NCI-H2107 treated with DMSO at 0.1 percent for 48 hours (cell line): ENCODE results near the gene ADD1.

Experiments used
- DNase-seq: peaks from one replicate; lab custom pipeline; 2025; ENCODE audit not compliant: unreplicated experiment; lab: John Stamatoyannopoulos, UW

The ADD1 gene

GRCh38 chr4:2858451-2859217 lies 15.0 kb downstream of the ADD1 start:
- no peak for DNase-seq

- no peak for DNase-seq
Observed at GRCh38 chr4:2859514-2859913, 15.9 kb downstream of the ADD1 start.

GRCh38 chr4:2860391-2861348 lies 17.0 kb downstream of the ADD1 start:
- DNase-seq = no peak

DNA sequence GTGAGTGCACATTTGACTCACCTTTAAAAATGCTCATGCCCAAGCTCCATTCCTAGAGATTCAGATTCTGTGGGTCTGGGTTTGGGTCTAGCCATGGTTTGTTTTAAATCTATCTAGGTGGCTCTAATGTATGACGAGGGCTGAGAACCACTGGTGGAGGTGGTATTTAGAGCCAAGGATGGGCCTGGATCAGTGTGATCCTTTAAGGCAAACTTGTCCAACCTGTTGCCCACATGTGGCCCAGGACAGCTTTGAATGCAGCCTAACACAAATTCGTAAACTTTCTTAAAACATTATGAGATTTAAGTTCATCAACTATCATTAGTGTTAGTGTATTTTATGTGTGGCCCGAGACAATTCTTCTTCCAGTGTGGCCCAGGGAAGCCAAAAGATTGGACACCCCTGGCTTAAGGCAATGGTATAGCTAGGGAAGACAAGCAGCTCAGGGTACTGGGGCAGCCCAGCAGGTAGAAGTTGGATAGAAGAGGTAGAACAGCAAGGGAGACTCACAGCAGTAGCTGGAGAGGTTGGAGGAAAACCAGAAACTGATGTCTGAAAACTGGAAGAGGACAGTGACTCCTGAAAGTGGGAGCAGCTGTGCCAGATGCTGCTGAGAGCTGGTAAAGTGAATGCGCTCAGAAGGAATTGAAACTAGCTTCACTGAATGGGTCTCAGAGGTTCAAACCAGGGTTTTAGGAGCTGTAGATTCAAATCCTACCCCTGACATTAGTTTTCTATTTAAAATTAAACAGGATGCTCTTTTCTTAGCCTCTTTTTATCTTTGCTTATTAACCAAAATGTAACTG lies 18.2 kb downstream of the ADD1 start:
- DNase-seq = no peak

DNA sequence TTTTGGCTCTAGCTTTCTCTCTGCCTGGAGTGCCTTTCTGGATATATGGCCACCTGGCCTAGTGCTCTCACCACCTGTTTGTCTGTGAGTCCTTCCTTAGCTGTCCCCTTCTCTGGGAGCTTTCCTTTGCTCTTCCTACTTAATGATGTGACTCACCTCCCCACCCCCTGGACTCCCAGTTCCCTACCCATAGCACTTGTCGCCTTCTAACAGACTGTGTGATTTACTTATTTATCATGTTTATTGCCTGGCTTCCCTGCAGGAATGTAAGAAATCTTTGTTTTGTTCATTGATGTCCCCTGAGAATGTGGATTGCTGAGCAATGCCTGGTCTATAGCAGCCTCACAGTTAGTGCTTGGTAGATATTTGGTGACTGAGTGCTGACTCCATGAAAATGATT lies 18.9 kb downstream of the ADD1 start:
- no peak for DNase-seq

DNA sequence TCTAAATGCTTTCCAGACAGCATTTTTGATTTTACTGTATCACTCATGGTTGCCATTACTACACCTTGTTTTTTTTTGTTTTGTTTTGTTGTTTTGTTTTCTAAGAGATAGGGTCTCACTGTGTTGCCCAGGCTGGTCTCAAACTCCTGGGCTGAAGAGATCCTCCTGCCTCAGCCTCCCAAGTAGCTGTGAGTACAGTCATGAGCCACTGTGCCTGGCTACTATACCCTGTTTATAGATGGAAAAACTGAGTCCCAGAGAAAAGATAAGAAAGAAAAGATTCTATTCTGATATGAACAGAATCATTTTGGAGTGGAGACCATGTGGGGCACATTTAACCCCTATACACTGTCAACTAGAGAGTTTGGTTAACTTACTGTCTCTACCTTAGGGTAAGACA lies 20.0 kb downstream of the ADD1 start:
- no peak for DNase-seq

DNA sequence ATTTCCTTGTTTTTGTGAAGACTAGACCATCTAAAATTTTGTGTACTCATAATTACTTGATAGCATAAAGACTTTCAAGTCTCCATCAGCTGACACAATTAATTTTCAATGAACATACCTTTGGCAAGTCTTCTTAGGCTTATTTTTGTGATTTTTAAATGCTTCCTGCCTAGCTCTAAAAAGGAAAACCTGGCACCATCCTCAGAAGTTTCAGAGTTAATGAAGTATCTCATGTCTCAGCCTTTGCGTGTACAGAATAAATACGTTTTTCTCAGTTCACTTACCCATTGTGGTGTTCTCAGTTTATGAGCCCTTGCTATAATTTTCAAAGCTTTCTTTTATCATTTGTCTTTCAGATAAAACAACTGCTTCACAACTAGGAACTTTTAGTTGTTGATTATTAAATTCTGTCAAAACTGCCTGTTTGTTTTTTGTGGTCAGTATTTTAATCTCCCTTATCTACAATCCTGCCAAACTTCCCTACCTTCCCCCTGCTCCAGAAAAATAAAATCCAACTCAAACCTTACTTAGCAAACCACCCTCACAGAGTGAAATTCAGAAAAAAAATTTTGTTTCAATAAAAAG lies 21.6 kb downstream of the ADD1 start:
- no peak for DNase-seq

GRCh38 chr4:2866160-2866861 lies 22.7 kb downstream of the ADD1 start:
- DNase-seq = no peak

GRCh38 chr4:2866891-2867290 lies 23.2 kb downstream of the ADD1 start:
- no peak for DNase-seq

GRCh38 chr4:2867758-2868491 lies 24.3 kb downstream of the ADD1 start:
- DNase-seq = no peak

DNA sequence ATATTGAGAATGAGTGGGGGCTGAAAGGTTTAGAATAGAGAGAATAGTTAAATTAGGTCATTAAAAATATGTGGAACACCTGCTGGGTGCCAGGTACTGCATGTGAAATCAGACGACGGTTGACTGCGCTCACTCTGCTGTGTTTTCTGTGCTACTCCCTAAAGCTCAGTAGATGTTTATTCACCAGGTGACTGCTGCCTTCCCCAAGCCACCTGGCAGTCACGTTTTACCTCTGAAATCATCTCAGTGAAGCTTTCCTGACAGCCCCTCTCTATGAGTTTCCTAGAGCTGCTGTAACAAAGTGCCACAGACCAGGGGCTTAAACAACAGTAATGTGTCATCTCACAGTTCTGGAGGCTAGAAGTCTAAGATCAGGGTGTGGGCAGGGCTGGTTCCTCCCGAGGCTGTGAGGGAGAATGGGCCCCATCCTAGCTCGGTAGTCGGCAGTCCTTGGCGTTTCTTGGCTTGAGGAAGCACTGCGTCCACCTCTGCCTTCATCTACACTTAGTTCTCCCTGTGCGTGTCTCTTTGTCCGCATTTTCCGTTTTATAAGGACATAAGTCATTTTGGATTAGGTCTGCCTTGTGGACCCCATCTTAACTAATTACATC lies 25.3 kb downstream of the ADD1 start:
- DNase-seq = no peak

DNA sequence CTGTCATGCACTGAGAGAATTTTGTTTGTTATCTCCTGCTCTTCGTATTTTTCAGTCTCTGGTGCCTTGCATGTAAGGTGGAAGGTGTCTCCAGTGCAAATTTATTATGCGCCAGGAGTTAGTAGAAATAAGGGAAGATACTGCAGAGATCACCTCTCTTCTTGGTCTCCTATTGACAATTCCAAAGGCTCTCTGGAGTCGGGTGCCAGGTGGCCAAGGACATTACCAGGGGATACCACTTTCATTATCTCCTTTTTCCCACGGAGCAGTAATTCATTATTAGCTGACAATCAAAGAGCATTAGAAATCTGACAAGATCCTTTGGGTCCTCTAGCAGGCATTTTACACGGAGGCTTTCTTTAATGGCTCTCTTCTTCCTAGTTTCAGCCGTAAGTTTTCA lies 26.0 kb downstream of the ADD1 start:
- DNase-seq = no peak

GRCh38 chr4:2870082-2870481 lies 26.4 kb downstream of the ADD1 start:
- DNase-seq = no peak

GRCh38 chr4:2871466-2871865 lies 27.8 kb downstream of the ADD1 start:
- no peak for DNase-seq

DNA sequence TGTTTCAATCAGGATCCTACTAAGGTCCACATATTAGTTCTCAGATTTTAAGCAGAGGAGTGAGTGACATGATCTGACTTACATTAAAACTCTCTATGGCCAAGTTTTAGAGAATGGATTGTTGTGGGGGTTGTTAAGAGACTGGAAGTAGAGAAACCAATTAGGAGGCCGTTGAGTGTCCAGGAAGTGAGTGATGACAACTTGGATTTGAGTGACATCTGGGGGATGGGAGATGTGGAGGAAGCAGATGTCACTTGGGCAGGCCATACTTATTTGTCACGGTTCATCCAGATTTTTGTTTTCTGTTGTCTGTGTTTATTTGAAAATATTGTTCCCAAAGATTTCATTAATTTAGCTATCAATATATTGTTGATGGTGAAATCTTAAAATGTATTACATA lies 28.3 kb downstream of the ADD1 start:
- DNase-seq = no peak

- no peak for DNase-seq
Observed at GRCh38 chr4:2873329-2873728, 29.7 kb downstream of the ADD1 start.

DNA sequence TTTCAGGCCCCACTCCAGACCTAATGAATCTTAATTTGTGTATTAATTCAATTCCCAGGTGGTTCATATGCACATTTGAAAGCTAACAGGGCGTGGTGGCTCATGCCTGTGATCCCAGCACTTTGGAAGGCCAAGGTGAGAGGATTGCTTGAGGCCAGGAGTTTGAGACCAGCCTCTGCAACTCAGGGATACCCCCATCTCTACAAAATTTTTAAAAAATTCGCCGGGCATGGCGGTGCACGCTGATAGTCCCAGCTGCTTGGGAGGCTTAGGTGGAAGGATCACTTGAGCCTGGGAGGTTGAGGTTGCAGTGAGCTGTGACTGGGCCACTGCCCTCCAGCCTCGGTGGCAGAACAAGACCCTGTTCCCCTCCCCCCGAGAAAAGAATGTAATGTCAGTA lies 31.2 kb downstream of the ADD1 start:
- no peak for DNase-seq

DNA sequence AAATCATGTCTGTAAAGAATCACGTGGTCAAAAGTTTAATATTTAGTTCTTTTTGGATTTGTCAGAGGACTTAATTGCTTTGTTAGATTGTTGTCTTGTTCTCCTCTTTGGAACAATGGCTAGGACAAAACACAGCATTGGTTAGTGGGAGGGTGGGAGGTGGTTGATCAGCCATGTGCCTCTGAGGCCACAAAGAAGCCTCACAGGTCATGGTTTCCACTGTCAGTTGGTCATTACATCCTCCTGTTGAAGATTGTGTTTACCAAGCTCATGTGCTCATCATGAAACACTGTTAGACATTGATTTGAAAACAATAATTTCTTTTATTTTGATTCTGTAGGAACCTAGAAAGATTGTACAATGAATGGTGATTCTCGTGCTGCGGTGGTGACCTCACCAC lies 31.9 kb downstream of the ADD1 start:
- no peak for DNase-seq

GRCh38 chr4:2878346-2878745 lies 34.7 kb downstream of the ADD1 start:
- DNase-seq = no peak
